ENCODE results near the gene CCDC157.

The CCDC157 gene

GRCh38 chr22:30413001-30413400, 56.2 kb downstream of the CCDC157 start:
- Histone ChIP-seq H2AFZ (ENCODE audit: low read length) (no peak overlapping the region), H3K27me3 (ENCODE audit: insufficient read depth, low read length, poor library complexity, severe bottlenecking) (no peaks in the 10 kb centered on the region), H3K9me3 (ENCODE audit: insufficient read depth, low read depth, low read length) (no peaks in the 10 kb centered on the region), H3K4me2 (ENCODE audit: low read depth, low read length, poor library complexity, severe bottlenecking) (no peak overlapping the region), H3K79me2 (ENCODE audit: insufficient read depth, low read length) (no peaks in the 10 kb centered on the region), H4K20me1 (ENCODE audit: insufficient read depth, low read length, poor library complexity, severe bottlenecking) (no peaks in the 10 kb centered on the region), H3K9me2 (replicated peaks; ENCODE audit: low read depth, low read length) (no peaks in the 10 kb centered on the region), H3F3A (ENCODE audit: low read depth) (no peaks in the 10 kb centered on the region), H3K4me1 (ENCODE audit: insufficient read depth, low read length, poor library complexity, severe bottlenecking) (peaks cover 8% of the 10 kb centered on the region), H3K9ac (ENCODE audit: low read depth, low read length, poor library complexity, severe bottlenecking) (no peak overlapping the region), H3K36me3 (ENCODE audit: insufficient read depth, low read length) (peaks cover 76% of the 10 kb centered on the region; the same call in 1 of the 2 replicates), H3K4me3 (ENCODE audit: low read length, poor library complexity, severe bottlenecking) (no peak overlapping the region)
- TF ChIP-seq EZH2phosphoT487 (IDR thresholded peaks at IDR 0.05; ENCODE audit: borderline replicate concordance) (no peak), CTCF (conservative IDR thresholded peaks at IDR 0.05; ENCODE audit: low read length) (no peak)

GRCh38 chr22:30413745-30414524, 57.1 kb downstream of the CCDC157 start:
- Histone ChIP-seq H3K9me2 (replicated peaks; ENCODE audit: low read depth, low read length) (no peaks in the 10 kb centered on the region), H3K4me3 (ENCODE audit: low read length, poor library complexity, severe bottlenecking) (no peak overlapping the region), H3K27me3 (ENCODE audit: insufficient read depth, low read length, poor library complexity, severe bottlenecking) (no peaks in the 10 kb centered on the region), H3K4me1 (ENCODE audit: insufficient read depth, low read length, poor library complexity, severe bottlenecking) (no peaks in the 10 kb centered on the region), H3K9me3 (ENCODE audit: insufficient read depth, low read depth, low read length) (no peaks in the 10 kb centered on the region), H2AFZ (ENCODE audit: low read length) (no peak overlapping the region), H3K4me2 (ENCODE audit: low read depth, low read length, poor library complexity, severe bottlenecking) (no peak overlapping the region), H3F3A (ENCODE audit: low read depth) (no peaks in the 10 kb centered on the region), H3K9ac (ENCODE audit: low read depth, low read length, poor library complexity, severe bottlenecking) (no peak overlapping the region), H3K79me2 (ENCODE audit: insufficient read depth, low read length) (no peaks in the 10 kb centered on the region), H4K20me1 (ENCODE audit: insufficient read depth, low read length, poor library complexity, severe bottlenecking) (no peaks in the 10 kb centered on the region), H3K36me3 (ENCODE audit: insufficient read depth, low read length) (peaks cover 77% of the 10 kb centered on the region; the same call in 1 of the 2 replicates)
- no peak for TF ChIP-seq CTCF (conservative IDR thresholded peaks at IDR 0.05; ENCODE audit: low read length)
- TF ChIP-seq EZH2phosphoT487 (IDR thresholded peaks at IDR 0.05; ENCODE audit: borderline replicate concordance), result no peak

GRCh38 chr22:30414525-30415047, 57.8 kb downstream of the CCDC157 start:
- TF ChIP-seq EZH2phosphoT487 (IDR thresholded peaks at IDR 0.05; ENCODE audit: borderline replicate concordance), result no peak
- Histone ChIP-seq H4K20me1 (ENCODE audit: insufficient read depth, low read length, poor library complexity, severe bottlenecking) (no peaks in the 10 kb centered on the region), H3K27me3 (ENCODE audit: insufficient read depth, low read length, poor library complexity, severe bottlenecking) (no peaks in the 10 kb centered on the region), H3K4me1 (ENCODE audit: insufficient read depth, low read length, poor library complexity, severe bottlenecking) (no peaks in the 10 kb centered on the region), H3K9ac (ENCODE audit: low read depth, low read length, poor library complexity, severe bottlenecking) (no peak overlapping the region), H2AFZ (ENCODE audit: low read length) (no peak overlapping the region), H3K36me3 (ENCODE audit: insufficient read depth, low read length) (peaks cover 74% of the 10 kb centered on the region; the same call in 1 of the 2 replicates), H3K79me2 (ENCODE audit: insufficient read depth, low read length) (no peaks in the 10 kb centered on the region), H3K9me2 (replicated peaks; ENCODE audit: low read depth, low read length) (no peaks in the 10 kb centered on the region), H3K4me3 (ENCODE audit: low read length, poor library complexity, severe bottlenecking) (no peak overlapping the region), H3F3A (ENCODE audit: low read depth) (no peaks in the 10 kb centered on the region), H3K4me2 (ENCODE audit: low read depth, low read length, poor library complexity, severe bottlenecking) (no peak overlapping the region), H3K9me3 (ENCODE audit: insufficient read depth, low read depth, low read length) (no peaks in the 10 kb centered on the region)

Data from Loucy (cell line).